Keratinocyte (primary cell): ENCODE measurements around the gene GLTPD2. TPM values are rescaled to one million over a fixed set of nuclear protein-coding genes. Genes with fewer than 3 reads are reported as not detected.
A peak's percentile ranks its signal among the peaks of the same experiment; 100 is the strongest.

Experiments used
- DNase-seq: peaks from one replicate; pipeline ENCODE4 v3.0.0-alpha.2; 2011; ENCODE audit warnings: low read depth, missing footprints, low spot score
- FAIRE-seq: peaks from 2 replicates; lab custom pipeline; 2011; peaks lifted over from hg19 to GRCh38; lab: Jason Lieb, UNC
- H2AFZ ChIP-seq: 2 replicates; pipeline ENCODE4 v1.6.0; 2012; ENCODE audit warnings: low read length, control low read depth, inconsistent platforms; ENCODE audit not compliant: control insufficient read depth
- H3K27ac ChIP-seq: 2 replicates; pipeline ENCODE4 v1.5.1; 2011; ENCODE audit warnings: low read length; ENCODE audit not compliant: control insufficient read depth, insufficient read depth
- H3K27me3 ChIP-seq: 3 replicates; pipeline ENCODE4 v1.6.0; 2011; ENCODE audit warnings: low read length; ENCODE audit not compliant: control insufficient read depth, insufficient read depth; ENCODE audit errors: extremely low read depth
- H3K36me3 ChIP-seq, 2 experiments: 2 replicates in 1 of 2; 3 replicates in 1 of 2; pipeline ENCODE4 v1.5.1; 2011; ENCODE audit warnings: low read length in 2 of 2, mild to moderate bottlenecking in 1 of 2; ENCODE audit not compliant: control insufficient read depth in 2 of 2, insufficient read depth in 2 of 2; ENCODE audit errors: extremely low read depth in 1 of 2
- H3K4me1 ChIP-seq: 3 replicates; pipeline ENCODE4 v1.5.1; 2011; ENCODE audit warnings: low read length; ENCODE audit not compliant: control insufficient read depth, insufficient read depth; ENCODE audit errors: extremely low read depth
- H3K4me2 ChIP-seq: 3 replicates; pipeline ENCODE4 v1.6.0; 2011; ENCODE audit warnings: low read depth, low read length; ENCODE audit not compliant: control insufficient read depth, insufficient read depth; ENCODE audit errors: extremely low read depth
- H3K4me3 ChIP-seq, 3 experiments: fragments of 200-600 bp in 1 of 3; sonication (generic) in 1 of 3; 2 replicates in 2 of 3; 3 replicates in 1 of 3; pipeline ENCODE4 v1.5.1; 2011 to 2016; ENCODE audit warnings: low read length in 3 of 3, mild to moderate bottlenecking in 3 of 3, control low read depth in 2 of 3, inconsistent platforms in 1 of 3, low read depth in 1 of 3, mixed read lengths in 1 of 3, mixed run types in 1 of 3, moderate library complexity in 1 of 3; ENCODE audit not compliant: control insufficient read depth in 2 of 3, insufficient read depth in 2 of 3; ENCODE audit errors: extremely low read depth in 1 of 3
- H3K79me2 ChIP-seq: 2 replicates; pipeline ENCODE4 v1.6.0; 2012; ENCODE audit warnings: low read length; ENCODE audit not compliant: control insufficient read depth, insufficient read depth
- H3K9ac ChIP-seq: 3 replicates; pipeline ENCODE4 v1.6.0; 2011; ENCODE audit warnings: low read length; ENCODE audit not compliant: control insufficient read depth, insufficient read depth; ENCODE audit errors: extremely low read depth
- H3K9me1 ChIP-seq: 3 replicates; pipeline ENCODE4 v1.6.0; 2011; ENCODE audit warnings: low read length; ENCODE audit not compliant: control insufficient read depth, insufficient read depth; ENCODE audit errors: extremely low read depth
- H3K9me3 ChIP-seq: 2 replicates; pipeline ENCODE4 v1.5.1; 2012; ENCODE audit warnings: low read depth, low read length; ENCODE audit not compliant: control insufficient read depth
- H4K20me1 ChIP-seq: 3 replicates; pipeline ENCODE4 v1.6.0; 2011; ENCODE audit warnings: low read length; ENCODE audit not compliant: control insufficient read depth, insufficient read depth; ENCODE audit errors: extremely low read depth
- CTCF ChIP-seq, 3 experiments: IDR thresholded peaks in 1 of 3; conservative IDR thresholded peaks in 1 of 3; optimal IDR thresholded peaks in 1 of 3; 2 replicates in 2 of 3; 3 replicates in 1 of 3; pipeline versions ENCODE3 to v1.5.1; 2011; ENCODE audit warnings: low read length in 3 of 3, mild to moderate bottlenecking in 3 of 3, moderate library complexity in 2 of 3, control low read depth in 1 of 3, inconsistent platforms in 1 of 3; ENCODE audit not compliant: insufficient read depth in 2 of 3; ENCODE audit errors: extremely low read depth in 1 of 3
- EZH2 ChIP-seq: IDR thresholded peaks from one replicate; pipeline ENCODE4 v1.6.1; 2012; ENCODE audit warnings: inconsistent platforms, mild to moderate bottlenecking, low read length, moderate library complexity
- dilution Hi-C: fragments of 300-500 bp; cut with MboI; formaldehyde crosslinking; loops from one replicate; pipeline ENCODE4 v1.7.0; 2020; ENCODE audit warnings: low sequenced_read_pairs; ENCODE audit not compliant: extremely low pct_ligation_motif_present
- polyA plus RNA-seq, 5 experiments: library from polyadenylated mRNA; depleted of rRNA in 3 of 5; stranded (reverse) in 3 of 5; stranded (forward) in 1 of 5; unstranded in 1 of 5; fragments of >200 nt; gene quantifications; 1 replicate in 1 of 5; 2 replicates in 3 of 5; 3 replicates in 1 of 5; pipeline versions ENCODE4 v1.2.1 to v1.2.3, GENCODE V29; 2011 to 2012; ENCODE audit warnings: missing spikeins in 2 of 5, low read depth in 1 of 5, low replicate concordance in 1 of 5

Gene GLTPD2
- polyA plus RNA-seq, 1 donor (not counting 4 experiments of a cell fraction or from before 2014, with no cell fraction given): not detected

- TF ChIP-seq EZH2 (no peak), CTCF (optimal IDR thresholded peaks at IDR 0.05 in 1 of 3, IDR thresholded peaks at IDR 0.05 in 1 of 3, conservative IDR thresholded peaks at IDR 0.05 in 1 of 3; ENCODE audit: extremely low read depth in 1 of 3, insufficient read depth in 2 of 3, low read length in 3 of 3) (no peak)
- Histone ChIP-seq H3K36me3 (no peaks in the 10 kb centered on the region), H3K4me1 (peaks cover 20% of the 10 kb centered on the region), H2AFZ (peak overlapping the region; percentile 66), H3K27me3 (peaks cover 21% of the 10 kb centered on the region), H3K27ac (no peak overlapping the region), H3K9ac (no peak overlapping the region), H3K9me3 (no peaks in the 10 kb centered on the region), H3K4me3 (peak overlapping the region in 1 of 3 experiments; percentile 56), H3K9me1 (no peaks in the 10 kb centered on the region), H3K4me2 (peak overlapping the region; percentile 68), H3K79me2 (peaks cover 6% of the 10 kb centered on the region), H4K20me1 (no peaks in the 10 kb centered on the region)
- DNase-seq: no peak
- dilution Hi-C loops: no loop called here
- FAIRE-seq: no peak
Measured at GRCh38 chr17:4785311-4786105, 3.3 kb upstream of the GLTPD2 start.

- DNase-seq: no peak
- FAIRE-seq: no peak
- H3K4me2 ChIP-seq: peak within 1 kb of the TSS; percentile 68
Measured at GRCh38 chr17:4786106-4786511, 2.7 kb upstream of the GLTPD2 start, which contains the start of gene VMO1. VMO1 (minus strand) TSS chr17:4786364; CDS start chr17:4786352, 12 bp downstream.

More at GRCh38 chr17:4786106-4786511, 2.7 kb upstream of the GLTPD2 start, which contains the start of gene VMO1:
- TF ChIP-seq EZH2 (peak; percentile 35), CTCF (optimal IDR thresholded peaks at IDR 0.05 in 1 of 3, IDR thresholded peaks at IDR 0.05 in 1 of 3, conservative IDR thresholded peaks at IDR 0.05 in 1 of 3; ENCODE audit: extremely low read depth in 1 of 3, insufficient read depth in 2 of 3, low read length in 3 of 3) (no peak)
- Histone ChIP-seq H3K36me3 (no peaks in the 10 kb centered on the region), H3K4me1 (peaks cover 25% of the 10 kb centered on the region), H4K20me1 (no peaks in the 10 kb centered on the region), H3K79me2 (peaks cover 6% of the 10 kb centered on the region), H2AFZ (peak within 1 kb of the TSS; percentile 66), H3K27ac (no peak within 1 kb of the TSS), H3K9ac (no peak within 1 kb of the TSS), H3K27me3 (peaks cover 21% of the 10 kb centered on the region), H3K4me3 (peak within 1 kb of the TSS in 1 of 3 experiments; percentile 56), H3K9me3 (no peaks in the 10 kb centered on the region), H3K9me1 (no peaks in the 10 kb centered on the region)
- dilution Hi-C loops: no loop called here
